Caco-2 (cell line): Measurements from ENCODE around the gene SMTN. TPM values are rescaled to one million over a fixed set of nuclear protein-coding genes. Genes with fewer than 3 reads are reported as not detected.

Experiments
- BruUV-seq: library from RNA; stranded (reverse); fragments of 400-500 nt; replicated peaks from 2 replicates; lab custom pipeline; 2021; lab: Mats Ljungman, UMichigan
- CTCF ChIA-PET: fragments of 300-600 bp; sonication (Branson Sonifier 250); formaldehyde crosslinking; loops from one replicate; lab custom pipeline; 2022; ENCODE audit warnings: antibody characterized with exemption; lab: Charles Lee
- POLR2A ChIA-PET: fragments of 300-600 bp; sonication (Branson Sonifier 250); formaldehyde crosslinking; loops from one replicate; lab custom pipeline; 2022; ENCODE audit warnings: antibody characterized with exemption; lab: Charles Lee
- DNase-seq, 2 experiments: peaks; one replicate each; pipeline versions ENCODE4 v3.0.0 to v3.0.0-alpha.2; 2020 to 2022
- H3K27me3 ChIP-seq: replicated peaks from 2 replicates; pipeline ENCODE4 v1.6.0; 2011; ENCODE audit warnings: low read length; ENCODE audit not compliant: control insufficient read depth, insufficient read depth
- H3K36me3 ChIP-seq: 2 replicates; pipeline ENCODE4 v1.5.1; 2011; ENCODE audit warnings: low read length; ENCODE audit not compliant: control insufficient read depth, insufficient read depth
- H3K4me1 ChIP-seq: fragments of 250-450 bp; sonication (Bioruptor Pico); 2 replicates; pipeline ENCODE4 v1.5.1; 2020; ENCODE audit warnings: mild to moderate bottlenecking
- H3K4me3 ChIP-seq: 2 replicates; pipeline ENCODE4 v1.5.1; 2011; ENCODE audit warnings: low read depth, mild to moderate bottlenecking, control low read depth, low read length
- H3K9me3 ChIP-seq: fragments of 250-450 bp; sonication (Bioruptor Pico); 2 replicates; pipeline ENCODE4 v1.5.1; 2020; ENCODE audit warnings: mild to moderate bottlenecking, moderate library complexity
- H3K27ac Mint-ChIP-seq: one replicate; pipeline ENCODE4 v1.8.0; 2022; ENCODE audit warnings: mixed read lengths; ENCODE audit not compliant: unreplicated experiment
- H3K27me3 Mint-ChIP-seq: one replicate; pipeline ENCODE4 v1.8.0; 2022; ENCODE audit warnings: mixed read lengths; ENCODE audit not compliant: insufficient read depth, unreplicated experiment
- H3K36me3 Mint-ChIP-seq: one replicate; pipeline ENCODE4 v1.8.0; 2022; ENCODE audit warnings: mild to moderate bottlenecking, mixed read lengths; ENCODE audit not compliant: insufficient read depth, unreplicated experiment
- H3K4me1 Mint-ChIP-seq: one replicate; pipeline ENCODE4 v1.8.0; 2022; ENCODE audit warnings: low read depth, mixed read lengths; ENCODE audit not compliant: unreplicated experiment
- H3K4me3 Mint-ChIP-seq: one replicate; pipeline ENCODE4 v1.8.0; 2022; ENCODE audit warnings: mild to moderate bottlenecking, moderate library complexity, mixed read lengths; ENCODE audit not compliant: unreplicated experiment
- H3K9me3 Mint-ChIP-seq: one replicate; pipeline ENCODE4 v1.8.0; 2022; ENCODE audit warnings: mixed read lengths; ENCODE audit not compliant: unreplicated experiment
- CTCF ChIP-seq, 2 experiments: fragments of 200-600 bp in 1 of 2; IDR thresholded peaks; 1 replicate in 1 of 2; 2 replicates in 1 of 2; pipeline versions ENCODE4 v1.5.1 to v1.8.0; 2011 to 2022; ENCODE audit warnings: antibody characterized with exemption in 1 of 2, control low read depth in 1 of 2, inconsistent platforms in 1 of 2, low read depth in 1 of 2, low read length in 1 of 2, mild to moderate bottlenecking in 1 of 2, moderate library complexity in 1 of 2; ENCODE audit not compliant: insufficient read depth in 1 of 2, severe bottlenecking in 1 of 2, unreplicated experiment in 1 of 2
- intact Hi-C: fragments of 100-400 bp; cut with micrococcal nuclease; formaldehyde crosslinking; loops from one replicate; pipeline ENCODE4 v1.10.0; 2022; ENCODE audit not compliant: unreplicated experiment
- total RNA-seq: library from RNA; stranded (reverse); gene quantifications from 2 replicates; pipeline ENCODE4 v1.2.3, GENCODE V29; 2022

The SMTN gene
- total RNA-seq, 1 experiment from 2014 or later, result 71.0 TPM

GRCh38 chr22:31124811-31125465 is 43.8 kb downstream of the SMTN start:
- H3K4me3 Mint-ChIP-seq, result no peak overlapping the region
- H3K27ac Mint-ChIP-seq, result no peak overlapping the region
- peaks cover 6% of the 10 kb centered on the region for H3K4me1 Mint-ChIP-seq
- Histone ChIP-seq H3K36me3 (no peaks in the 10 kb centered on the region), H3K4me1 (peaks cover 8% of the 10 kb centered on the region), H3K27me3 (no peaks in the 10 kb centered on the region), H3K9me3 (no peaks in the 10 kb centered on the region), H3K4me3 (no peak overlapping the region)
- no peaks in the 10 kb centered on the region for H3K9me3 Mint-ChIP-seq
- no peak for TF ChIP-seq CTCF (IDR thresholded peaks at IDR 0.05; ENCODE audit: insufficient read depth in 1 of 2, low read depth in 1 of 2, low read length in 1 of 2, severe bottlenecking in 1 of 2, unreplicated experiment in 1 of 2)
- no peaks in the 10 kb centered on the region for H3K36me3 Mint-ChIP-seq
- no peaks in the 10 kb centered on the region for H3K27me3 Mint-ChIP-seq
- BruUV-seq, result no TSS peak
- POLR2A ChIA-PET, result interaction anchor here (1.1 kb wide), 1 partner anchor 10 kb away, joined by 3 read pairs; no protein-coding TSS in a partner anchor
- intact Hi-C loops, result no loop called here
- DNase-seq, result no peak
- CTCF ChIA-PET, result interaction anchor here (0.5 kb wide), 1 partner anchor 82 kb away, joined by 3 read pairs; no protein-coding TSS in a partner anchor

- POLR2A ChIA-PET, result interaction anchor here (1.1 kb wide), 1 partner anchor 10 kb away, joined by 3 read pairs; no protein-coding TSS in a partner anchor
- Histone ChIP-seq H3K4me3 (no peak overlapping the region), H3K36me3 (no peaks in the 10 kb centered on the region), H3K27me3 (no peaks in the 10 kb centered on the region), H3K9me3 (no peaks in the 10 kb centered on the region), H3K4me1 (peaks cover 8% of the 10 kb centered on the region)
- no peak overlapping the region for H3K27ac Mint-ChIP-seq
- peaks cover 6% of the 10 kb centered on the region for H3K4me1 Mint-ChIP-seq
- intact Hi-C loops, result no loop called here
- no peaks in the 10 kb centered on the region for H3K9me3 Mint-ChIP-seq
- no peak overlapping the region for H3K4me3 Mint-ChIP-seq
- DNase-seq, result no peak
- TF ChIP-seq CTCF (IDR thresholded peaks at IDR 0.05; ENCODE audit: insufficient read depth in 1 of 2, low read depth in 1 of 2, low read length in 1 of 2, severe bottlenecking in 1 of 2, unreplicated experiment in 1 of 2), result no peak
- BruUV-seq, result no TSS peak
- CTCF ChIA-PET, result no interaction called here
- H3K36me3 Mint-ChIP-seq, result no peaks in the 10 kb centered on the region
- no peaks in the 10 kb centered on the region for H3K27me3 Mint-ChIP-seq
These were observed 44.5 kb downstream of the SMTN start for GRCh38 chr22:31125521-31126117.

- intact Hi-C loops, result no loop called here
These were observed 45.2 kb downstream of the SMTN start for GRCh38 chr22:31126128-31126868.

More at GRCh38 chr22:31126128-31126868, 45.2 kb downstream of the SMTN start:
- CTCF ChIA-PET, result no interaction called here
- Mint-ChIP-seq H3K36me3 (no peaks in the 10 kb centered on the region), H3K27me3 (no peaks in the 10 kb centered on the region), H3K4me1 (peaks cover 6% of the 10 kb centered on the region), H3K9me3 (no peaks in the 10 kb centered on the region), H3K27ac (no peak overlapping the region), H3K4me3 (no peak overlapping the region)
- POLR2A ChIA-PET, result interaction anchor here (1.1 kb wide), 1 partner anchor 9 kb away, joined by 3 read pairs; no protein-coding TSS in a partner anchor
- H3K4me1 ChIP-seq, result peaks cover 8% of the 10 kb centered on the region
- BruUV-seq, result no TSS peak
- DNase-seq, result no peak
- H3K9me3 ChIP-seq, result no peaks in the 10 kb centered on the region
- TF ChIP-seq CTCF (IDR thresholded peaks at IDR 0.05; ENCODE audit: insufficient read depth in 1 of 2, low read depth in 1 of 2, low read length in 1 of 2, severe bottlenecking in 1 of 2, unreplicated experiment in 1 of 2), result no peak
- no peaks in the 10 kb centered on the region for H3K27me3 ChIP-seq
- H3K4me3 ChIP-seq, result no peak overlapping the region
- no peaks in the 10 kb centered on the region for H3K36me3 ChIP-seq
